Left lung (tissue), 10 donors: ENCODE results near the gene ANKRD45. TPM values are rescaled to one million over a fixed set of nuclear protein-coding genes. Genes with fewer than 3 reads are reported as not detected.
"Not testable (repeated sequence)": the region's sequence is repeated elsewhere in the genome, so short reads cannot be mapped to it uniquely, and the experiment has no call there.

Source experiments
- ATAC-seq: fragments of 200-7000 bp; cut with Tn5 transposase; one replicate; pipeline ENCODE4 v1.9.1; 2020; ENCODE audit warnings: moderate library complexity
- DNase-seq, 4 donors: peaks; one replicate each; pipeline ENCODE4 v3.0.0-alpha.2; 2013 to 2020
- H3K27ac ChIP-seq, 2 donors: fragments of 200-600 bp; sonication (generic) in 1 of 2; one replicate each; pipeline versions ENCODE4 v1.5.0 to v1.8.0; 2020 to 2021
- H3K27me3 ChIP-seq, 2 donors: fragments of 200-600 bp; sonication (generic) in 1 of 2; one replicate each; pipeline versions ENCODE4 v1.5.0 to v1.8.0; 2020 to 2021
- H3K36me3 ChIP-seq, 2 donors: fragments of 200-600 bp; sonication (generic) in 1 of 2; one replicate each; pipeline versions ENCODE4 v1.5.0 to v1.8.0; 2020 to 2021
- H3K4me1 ChIP-seq, 2 donors: fragments of 200-600 bp; one replicate each; pipeline ENCODE4 v1.8.0; 2021
- H3K4me3 ChIP-seq, 2 donors: fragments of 200-600 bp; sonication (generic) in 1 of 2; one replicate each; pipeline versions ENCODE4 v1.5.0 to v1.8.0; 2020 to 2021; ENCODE audit warnings: mild to moderate bottlenecking in 1 of 2
- H3K9me3 ChIP-seq, 2 donors: fragments of 200-600 bp; sonication (generic) in 1 of 2; one replicate each; pipeline versions ENCODE4 v1.5.0 to v1.8.0; 2020 to 2021
- CTCF ChIP-seq, 2 donors: fragments of 200-600 bp; sonication (generic) in 1 of 2; IDR thresholded peaks; one replicate each; pipeline versions ENCODE4 v1.5.0 to v1.8.0; 2021; ENCODE audit warnings: antibody characterized with exemption in 2 of 2
- intact Hi-C, 2 donors: fragments of 100-400 bp; cut with DNase I; formaldehyde crosslinking; loops; one replicate each; pipeline versions ENCODE4 v1.11.2 to v1.14.2; 2022
- polyA plus RNA-seq, 6 donors: library from polyadenylated mRNA; unstranded; fragments of 120-200 nt; gene quantifications; one replicate each; pipeline ENCODE4 v1.2.1, GENCODE V29; 2013; ENCODE audit not compliant: insufficient read length in 6 of 6
- total RNA-seq, 2 donors: library from RNA; stranded (reverse); fragmentation: NEBNext Ultra II Directional; extraction: Animal tissue kit (Norgen Biotek cat#: 25700); gene quantifications; one replicate each; pipeline ENCODE4 v1.2.1, GENCODE V29; 2021
- donor health status: DM: no; HTN: yes; CAD: no.
- donor health status: DM: no; HTN: no; CAD: no.

Gene ANKRD45
- total and polyA plus RNA-seq, 8 donors: 1.7 to 5.2 (median 3.5) TPM

- H3K4me3 ChIP-seq: no peak overlapping the region
- TF ChIP-seq CTCF (IDR thresholded peaks at IDR 0.05): no peak
- intact Hi-C loops: no loop called here
- H3K27ac ChIP-seq: no peak overlapping the region
- no peaks in the 10 kb centered on the region for H3K9me3 ChIP-seq
- H3K4me1 ChIP-seq: no peaks in the 10 kb centered on the region
- H3K27me3 ChIP-seq: no peaks in the 10 kb centered on the region
- no peaks in the 10 kb centered on the region for H3K36me3 ChIP-seq
- ATAC-seq: no peak
- no peak for DNase-seq
Observed at GRCh38 chr1:173688300-173688699, 18.6 kb upstream of the ANKRD45 start.

- DNase-seq, H3K27ac ChIP-seq, H3K9me3 ChIP-seq, H3K4me3 ChIP-seq, H3K27me3 ChIP-seq, ATAC-seq, intact Hi-C loops, H3K4me1 ChIP-seq, H3K36me3 ChIP-seq: not testable (repeated sequence)
Observed at GRCh38 chr1:173685121-173685520, 15.5 kb upstream of the ANKRD45 start.

GRCh38 chr1:173683838-173684237 is 14.2 kb upstream of the ANKRD45 start:
- ATAC-seq, intact Hi-C loops: not testable (repeated sequence)

GRCh38 chr1:173682184-173682583 is 12.5 kb upstream of the ANKRD45 start:
- peak; percentile 81 for ATAC-seq
- TF ChIP-seq CTCF (IDR thresholded peaks at IDR 0.05): no peak
- intact Hi-C loops: no loop called here
- peak in 1 of 4 donors; percentile 44 for DNase-seq
- H3K9me3 ChIP-seq: peaks cover 0 to 2% of the 10 kb centered on the region in 2 donors
- H3K27me3 ChIP-seq: no peaks in the 10 kb centered on the region
- peak overlapping the region in 1 of 2 donors; percentile 36 for H3K27ac ChIP-seq
- H3K36me3 ChIP-seq: no peaks in the 10 kb centered on the region
- no peaks in the 10 kb centered on the region for H3K4me1 ChIP-seq
- H3K4me3 ChIP-seq: no peak overlapping the region

More at GRCh38 chr1:173683838-173684237, 14.2 kb upstream of the ANKRD45 start:
- not testable (repeated sequence) for H3K27me3 ChIP-seq, H3K4me3 ChIP-seq, H3K27ac ChIP-seq, H3K36me3 ChIP-seq, H3K4me1 ChIP-seq, H3K9me3 ChIP-seq, DNase-seq

GRCh38 chr1:173680152-173680551 is 10.5 kb upstream of the ANKRD45 start:
- H3K27me3 ChIP-seq, DNase-seq, H3K4me1 ChIP-seq, H3K36me3 ChIP-seq, H3K9me3 ChIP-seq, intact Hi-C loops, H3K4me3 ChIP-seq, H3K27ac ChIP-seq, ATAC-seq: not testable (repeated sequence)

- H3K4me1 ChIP-seq, H3K27ac ChIP-seq, H3K4me3 ChIP-seq, H3K9me3 ChIP-seq, ATAC-seq, intact Hi-C loops, DNase-seq, H3K36me3 ChIP-seq: not testable (repeated sequence)
- peaks cover 0 to 14% of the 10 kb centered on the region in 2 donors for H3K27me3 ChIP-seq
Observed at GRCh38 chr1:173674496-173674895, 4.8 kb upstream of the ANKRD45 start.

GRCh38 chr1:173666646-173667045 is 3.0 kb downstream of the ANKRD45 start:
- no peak overlapping the region for H3K27ac ChIP-seq
- H3K9me3 ChIP-seq: no peaks in the 10 kb centered on the region
- no peak for ATAC-seq
- no peaks in the 10 kb centered on the region for H3K36me3 ChIP-seq
- no peak overlapping the region for H3K4me3 ChIP-seq
- peaks cover 0 to 4% of the 10 kb centered on the region in 2 donors for H3K4me1 ChIP-seq
- H3K27me3 ChIP-seq: peaks cover 0 to 32% of the 10 kb centered on the region in 2 donors
- no peak for DNase-seq
- intact Hi-C loops: no loop called here
- no peak for TF ChIP-seq CTCF (IDR thresholded peaks at IDR 0.05)
